IMR-90 (cell line): ENCODE data around the gene SLC52A1.

Experiments
- CTCF ChIP-seq: conservative IDR thresholded peaks from 2 replicates; pipeline ENCODE4 v1.5.1; 2012; ENCODE audit warnings: mild to moderate bottlenecking, low read depth, low read length, improper control_type of control experiment
- ELK1 ChIP-seq: fragments of 150-350 bp; IDR thresholded peaks from 2 replicates; pipeline ENCODE4 v1.6.1; 2016; ENCODE audit warnings: low read depth, mild to moderate bottlenecking, low read length, moderate library complexity, borderline replicate concordance
- MAZ ChIP-seq: IDR thresholded peaks from 2 replicates; pipeline ENCODE4 v1.6.1; 2012; ENCODE audit warnings: low read depth, mild to moderate bottlenecking, low read length, improper control_type of control experiment, moderate library complexity, borderline replicate concordance
- POLR2A ChIP-seq: IDR thresholded peaks from 2 replicates; pipeline ENCODE4 v1.6.1; 2012; ENCODE audit warnings: mild to moderate bottlenecking, low read depth, low read length
- RAD21 ChIP-seq: IDR thresholded peaks from 2 replicates; pipeline ENCODE4 v1.6.1; 2012; ENCODE audit warnings: low read length, improper control_type of control experiment
- RCOR1 ChIP-seq: IDR thresholded peaks from 2 replicates; pipeline ENCODE4 v1.6.1; 2012; ENCODE audit warnings: mild to moderate bottlenecking, low read length, improper control_type of control experiment; ENCODE audit not compliant: insufficient replicate concordance
- SMC3 ChIP-seq: fragments of 150-350 bp; IDR thresholded peaks from 2 replicates; pipeline ENCODE4 v1.6.1; 2016; ENCODE audit warnings: low read depth, mild to moderate bottlenecking, antibody characterized with exemption, low read length, moderate library complexity

- no peak for TF ChIP-seq CTCF
- no peak for TF ChIP-seq POLR2A
- no peak for TF ChIP-seq RCOR1
- TF ChIP-seq ELK1 = no peak
- no peak for TF ChIP-seq MAZ
- TF ChIP-seq RAD21 = no peak
- no peak for TF ChIP-seq SMC3
Observed at GRCh38 chr17:5002121-5002788, 33.0 kb downstream of the SLC52A1 start.
